DOHH2 (cell line): ENCODE measurements around the gene EDAR.

ENCODE experiments used
- EZH2phosphoT487 ChIP-seq: fragments of 200-600 bp; sonication (generic); IDR thresholded peaks from 2 replicates; pipeline ENCODE4 v1.6.1; 2017; ENCODE audit warnings: borderline replicate concordance, mild to moderate bottlenecking, antibody characterized with exemption, low read length, moderate library complexity, mixed read lengths
- TF ChIP-seq, protein P1 (sequence below): fragments of 200-600 bp; sonication (generic); IDR thresholded peaks from one replicate; pipeline ENCODE4 v1.5.1; 2014; ENCODE audit warnings: antibody characterized with exemption, mild to moderate bottlenecking, low read depth, low read length; ENCODE audit not compliant: poor library complexity, severe bottlenecking

DNA sequence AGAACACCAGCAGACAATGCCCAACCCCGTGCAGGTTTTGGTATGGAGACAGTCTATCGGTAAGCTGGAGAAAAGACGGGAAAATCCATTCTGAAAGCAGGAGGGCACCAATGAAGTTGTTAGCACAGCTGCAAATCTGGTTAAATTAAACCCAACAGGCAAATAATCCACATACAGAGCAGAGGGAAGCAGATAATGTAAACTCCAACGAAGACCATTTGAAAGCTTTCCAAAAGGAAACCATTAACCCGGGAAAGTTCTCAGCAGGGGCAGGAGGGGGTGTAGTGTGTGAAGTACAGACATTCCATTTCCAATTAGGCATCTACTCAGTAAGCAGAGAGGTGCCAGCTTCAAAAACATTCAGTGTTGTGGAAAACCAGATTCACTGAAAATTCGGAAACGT, 10.3 kb downstream of the EDAR start:
- TF ChIP-seq, protein P1, sequence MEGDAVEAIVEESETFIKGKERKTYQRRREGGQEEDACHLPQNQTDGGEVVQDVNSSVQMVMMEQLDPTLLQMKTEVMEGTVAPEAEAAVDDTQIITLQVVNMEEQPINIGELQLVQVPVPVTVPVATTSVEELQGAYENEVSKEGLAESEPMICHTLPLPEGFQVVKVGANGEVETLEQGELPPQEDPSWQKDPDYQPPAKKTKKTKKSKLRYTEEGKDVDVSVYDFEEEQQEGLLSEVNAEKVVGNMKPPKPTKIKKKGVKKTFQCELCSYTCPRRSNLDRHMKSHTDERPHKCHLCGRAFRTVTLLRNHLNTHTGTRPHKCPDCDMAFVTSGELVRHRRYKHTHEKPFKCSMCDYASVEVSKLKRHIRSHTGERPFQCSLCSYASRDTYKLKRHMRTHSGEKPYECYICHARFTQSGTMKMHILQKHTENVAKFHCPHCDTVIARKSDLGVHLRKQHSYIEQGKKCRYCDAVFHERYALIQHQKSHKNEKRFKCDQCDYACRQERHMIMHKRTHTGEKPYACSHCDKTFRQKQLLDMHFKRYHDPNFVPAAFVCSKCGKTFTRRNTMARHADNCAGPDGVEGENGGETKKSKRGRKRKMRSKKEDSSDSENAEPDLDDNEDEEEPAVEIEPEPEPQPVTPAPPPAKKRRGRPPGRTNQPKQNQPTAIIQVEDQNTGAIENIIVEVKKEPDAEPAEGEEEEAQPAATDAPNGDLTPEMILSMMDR, result no peak
- no peak for TF ChIP-seq EZH2phosphoT487
